NCI-H2171 treated with DMSO at 0.1 percent for 48 hours (cell line): ENCODE data around the gene HOXB2.

Experiments used
- DNase-seq: peaks from one replicate; lab custom pipeline; 2025; lab: John Stamatoyannopoulos, UW

The HOXB2 gene

GRCh38 chr17:48578616-48579470 is 33.9 kb upstream of the HOXB2 start:
- no peak for DNase-seq

DNA sequence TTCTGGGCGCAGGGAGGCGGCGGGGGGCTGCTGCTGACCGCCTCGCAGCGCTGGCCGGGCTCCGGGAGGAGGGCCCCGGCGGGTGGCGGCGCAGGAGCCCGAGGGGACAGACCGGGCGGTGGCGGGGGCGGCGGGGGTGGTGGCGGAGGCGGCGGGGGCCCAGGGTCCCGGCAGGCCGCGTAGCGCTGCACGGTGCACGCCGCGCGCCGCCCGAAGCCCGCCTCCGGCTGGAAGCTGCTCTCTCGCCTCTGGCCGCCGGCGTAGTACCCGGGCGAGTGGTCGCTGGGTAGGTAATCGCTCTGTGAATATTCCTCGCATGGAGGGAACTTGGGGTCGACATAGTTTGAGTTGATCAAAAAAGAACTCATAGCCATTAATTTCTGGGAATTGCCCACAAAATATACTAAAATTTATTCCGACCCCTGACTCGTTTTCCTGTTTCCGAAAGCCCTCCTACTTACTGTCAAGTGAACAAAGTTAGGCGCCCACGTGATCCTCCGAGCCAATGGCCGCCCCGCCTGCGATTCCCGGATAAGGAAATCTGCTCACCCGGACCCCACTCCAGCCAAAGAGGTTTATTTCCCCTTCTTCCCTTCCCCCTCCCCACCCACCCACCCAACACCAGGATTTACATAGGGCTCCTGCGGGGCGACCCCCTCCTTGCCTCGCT is 33.2 kb upstream of the HOXB2 start, which contains the start of gene HOXB4:
Gene HOXB4, minus strand, starts transcription at position 405 of the 670 bp plus-strand sequence. Its CDS starts 31 bp downstream, at position 374.
- DNase-seq, result no peak

DNA sequence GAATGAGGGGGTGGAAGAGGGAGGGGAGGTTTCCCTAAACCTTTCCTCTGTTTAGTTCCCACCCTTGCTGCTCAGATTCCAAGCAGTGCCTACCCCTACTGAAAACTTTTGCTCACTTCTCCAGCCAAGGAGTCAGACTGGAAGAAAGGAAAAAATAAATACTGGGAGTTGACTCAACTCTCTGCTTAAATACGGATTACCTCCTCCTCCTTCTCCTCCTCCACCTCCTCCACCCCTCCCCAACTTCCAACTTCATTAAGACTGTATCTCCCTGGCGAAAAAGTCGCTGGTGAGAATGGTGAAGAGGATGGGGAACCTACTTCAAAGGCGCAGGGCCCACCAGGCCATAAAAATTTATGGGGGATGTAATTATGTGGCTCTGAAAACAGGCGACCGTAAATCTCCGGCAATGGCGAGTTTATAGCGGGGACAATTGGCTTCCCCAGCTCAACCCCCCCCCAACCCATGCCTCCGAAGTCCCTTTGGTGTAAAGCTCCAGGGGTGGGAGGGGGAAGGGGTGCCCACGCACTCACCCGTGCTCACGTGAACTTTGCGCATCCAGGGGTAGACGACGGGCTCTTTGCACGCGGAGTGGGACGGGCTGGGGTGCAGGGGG is 32.5 kb upstream of the HOXB2 start:
- DNase-seq, result no peak

- DNase-seq, result no peak
These were observed 31.8 kb upstream of the HOXB2 start for GRCh38 chr17:48576479-48577309.

DNA sequence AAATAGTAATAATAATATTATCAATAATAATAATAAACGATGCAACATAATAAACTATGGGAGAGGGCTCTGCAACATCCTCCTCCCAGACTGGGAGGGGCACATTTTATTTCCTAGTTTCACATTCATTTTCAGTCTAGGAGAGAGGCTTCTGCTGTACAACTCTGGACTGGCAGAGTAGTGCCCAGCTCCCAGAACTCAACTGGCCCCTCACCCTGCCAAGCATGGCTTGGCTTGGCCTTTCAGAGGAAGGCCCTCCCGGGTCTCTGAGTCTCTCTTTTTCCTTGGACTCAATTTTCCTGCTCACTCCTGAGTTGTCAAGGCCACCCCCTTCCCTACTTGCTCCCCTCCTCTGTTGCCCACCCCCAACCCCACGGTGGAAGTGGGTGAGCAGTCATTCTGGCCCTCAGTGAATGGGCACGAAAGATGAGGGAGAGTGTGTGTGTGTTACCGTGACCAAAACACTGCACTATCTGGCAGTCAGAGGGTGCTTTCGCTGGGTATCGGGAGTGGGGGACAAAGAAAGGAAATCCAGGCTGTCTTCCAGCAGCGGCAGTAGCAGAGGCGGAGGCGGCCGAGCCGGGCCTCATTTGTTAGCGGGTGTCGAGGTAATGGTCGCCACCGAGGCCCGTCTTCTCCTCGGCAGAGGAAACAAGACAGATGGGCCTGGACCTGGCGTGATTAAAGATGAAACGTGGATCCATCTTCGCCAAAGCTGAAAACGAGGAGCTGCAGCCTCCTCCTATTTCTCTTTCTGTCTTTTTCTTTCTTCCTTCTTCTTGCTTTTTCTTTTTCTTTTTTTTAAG is 31.0 kb upstream of the HOXB2 start:
- DNase-seq, result no peak

DNA sequence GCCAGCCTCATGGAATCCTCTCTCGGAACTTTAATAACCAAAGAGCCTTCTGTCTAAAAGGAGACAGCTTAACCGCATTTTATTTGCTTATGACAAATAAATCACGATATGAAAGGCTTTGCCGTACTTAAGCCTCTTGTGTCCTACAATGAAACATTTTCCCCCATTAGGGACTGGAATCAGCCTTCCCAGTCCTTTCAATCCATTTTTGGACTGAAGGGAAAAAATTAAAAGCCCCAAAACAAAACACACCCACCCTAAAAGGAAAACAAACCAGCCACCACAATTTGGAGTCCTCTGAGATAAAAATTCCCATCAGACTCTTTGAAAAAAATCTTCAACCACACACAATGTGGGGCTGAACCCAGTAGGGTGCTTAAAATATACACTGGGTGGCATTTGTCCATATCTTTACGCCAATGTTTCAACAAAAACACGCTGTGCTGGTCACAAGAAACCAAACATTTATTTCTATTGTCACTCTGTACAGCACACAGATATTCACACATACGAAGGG is 30.2 kb upstream of the HOXB2 start:
- no peak for DNase-seq

GRCh38 chr17:48574505-48575065 is 29.7 kb upstream of the HOXB2 start:
- DNase-seq, result no peak

DNA sequence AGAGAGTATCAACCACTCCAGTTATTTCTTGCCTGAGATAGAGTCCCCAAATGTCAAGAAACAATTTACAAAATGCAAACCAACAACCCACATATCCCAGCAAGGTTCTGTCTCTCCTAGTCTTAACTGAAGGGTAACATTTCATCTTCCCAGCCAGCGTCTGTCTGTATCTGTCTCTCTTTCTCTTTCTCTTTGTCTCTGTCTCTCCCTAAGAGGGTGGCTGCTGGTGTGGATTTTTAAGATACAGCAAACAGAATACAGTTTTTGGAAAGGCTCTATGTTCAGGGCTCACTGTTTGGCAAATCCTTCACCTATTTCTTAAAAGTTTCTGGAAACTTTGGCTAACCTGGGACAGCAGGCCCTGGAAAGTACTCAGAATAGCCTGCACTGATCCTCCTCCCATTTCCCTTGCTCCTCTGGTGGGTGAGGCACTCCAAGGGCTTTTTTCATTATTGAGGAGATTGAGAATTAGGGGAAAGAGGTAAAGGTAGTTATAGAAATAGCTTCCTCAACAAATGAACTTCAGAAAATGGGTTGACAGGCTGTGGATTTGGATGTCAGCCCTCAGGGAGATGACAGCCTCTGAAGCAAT is 27.0 kb upstream of the HOXB2 start:
- no peak for DNase-seq

DNA sequence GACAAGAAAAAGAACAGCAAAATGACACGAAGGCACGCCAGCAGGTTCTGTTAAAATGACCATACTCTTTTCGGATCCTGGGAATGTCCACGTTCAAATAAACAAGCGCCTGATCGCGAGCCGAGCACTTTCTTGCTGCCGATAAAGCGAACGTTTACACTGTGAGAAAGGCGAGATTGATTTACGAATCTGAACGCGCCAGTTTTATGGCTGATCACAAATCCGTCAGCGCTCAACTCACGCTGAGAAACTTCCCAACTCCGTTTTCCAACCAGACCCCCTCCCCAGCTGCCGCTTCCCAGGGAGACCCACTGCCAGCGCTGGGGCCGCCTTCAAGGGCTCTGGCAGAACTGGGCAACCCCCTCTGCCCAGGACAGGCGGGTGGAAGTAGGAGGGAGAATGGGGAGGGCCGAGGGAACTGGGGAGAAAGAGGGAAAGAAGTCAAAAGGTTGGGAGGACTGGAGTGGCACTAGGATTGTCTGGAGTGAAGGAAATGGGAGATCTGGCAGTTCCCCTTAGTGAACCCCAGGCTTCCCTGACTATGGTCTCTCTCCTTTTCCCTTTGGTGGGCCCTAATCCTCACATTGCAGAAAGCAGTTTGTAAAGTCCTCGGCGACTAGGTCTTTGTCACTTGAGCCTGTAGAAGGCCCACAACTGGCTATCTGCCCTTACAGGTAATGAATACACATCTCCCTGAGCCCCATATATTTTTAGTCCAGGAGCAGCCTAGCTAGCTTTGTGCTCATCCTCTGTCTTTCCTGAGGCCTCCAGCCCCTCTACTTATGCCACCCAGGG is 26.3 kb upstream of the HOXB2 start:
- DNase-seq, result no peak

DNA sequence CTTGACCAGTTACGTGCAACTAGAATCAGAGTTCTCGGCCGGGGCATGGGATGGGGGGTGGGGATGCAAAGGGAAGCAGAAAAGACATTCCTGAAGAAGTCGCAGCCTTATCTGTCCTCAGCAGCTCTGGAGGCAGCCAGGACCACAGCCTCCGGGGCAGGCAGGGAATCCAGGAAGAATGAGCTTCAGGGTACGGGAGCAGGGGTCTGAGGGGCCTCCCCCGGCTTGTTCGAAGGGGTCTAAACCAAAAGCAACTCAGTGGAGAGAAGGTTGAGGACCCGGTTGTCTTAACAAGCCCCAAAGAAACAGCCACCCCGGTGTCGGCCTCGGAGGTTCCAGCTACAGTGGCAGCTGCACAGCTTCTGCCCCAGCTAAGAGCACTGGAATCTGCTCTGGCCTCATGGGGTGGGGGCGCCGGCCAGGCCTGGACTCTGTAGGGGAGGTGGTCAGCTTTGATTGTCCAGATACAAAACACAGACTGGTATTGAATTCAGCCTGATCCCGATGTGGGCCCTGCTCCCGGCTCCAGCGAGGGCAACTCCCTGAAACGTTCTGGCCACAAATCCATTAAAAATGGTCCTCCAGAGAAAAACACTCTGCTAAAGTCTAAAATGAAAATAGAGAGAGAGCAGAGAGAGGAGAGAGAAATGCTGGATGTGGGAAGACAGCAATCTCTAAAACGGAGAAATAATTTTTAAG is 25.6 kb upstream of the HOXB2 start:
- no peak for DNase-seq

GRCh38 chr17:48569674-48570324 is 24.9 kb upstream of the HOXB2 start:
- DNase-seq, result no peak

GRCh38 chr17:48569240-48569582 is 24.3 kb upstream of the HOXB2 start:
- no peak for DNase-seq

DNA sequence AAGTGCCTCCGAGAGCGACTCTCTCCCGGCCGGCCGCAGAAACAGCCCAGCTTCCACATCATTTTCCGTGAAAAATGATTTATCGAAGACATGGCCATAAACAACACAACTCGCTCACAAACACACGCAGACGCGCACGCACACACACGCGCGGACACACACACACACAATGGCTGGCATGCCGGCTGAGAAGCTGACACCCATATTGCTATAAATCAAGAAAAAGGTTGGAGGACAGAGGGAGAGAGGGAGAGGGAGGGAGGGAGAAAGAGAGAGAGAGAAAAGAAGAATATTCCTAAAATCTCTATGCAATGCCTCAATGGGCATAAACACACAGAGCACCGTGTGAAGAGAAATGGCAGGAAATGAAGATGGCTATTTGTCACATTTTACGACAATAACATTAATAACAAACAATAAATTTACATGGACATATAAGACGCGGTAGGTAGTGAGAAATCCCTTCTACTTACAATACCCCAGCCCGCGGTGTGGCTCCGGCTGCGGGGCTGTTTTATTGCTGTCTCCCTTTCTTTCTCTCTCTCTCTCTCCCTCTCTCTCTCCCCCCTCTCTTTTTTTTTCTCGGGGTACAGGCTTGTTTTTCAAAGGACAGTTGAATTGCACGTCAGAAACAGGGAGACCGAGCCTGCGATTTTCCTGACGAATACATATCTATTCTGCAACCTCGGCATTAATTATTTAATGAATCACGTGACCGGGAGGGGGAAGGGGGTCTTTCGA is 23.8 kb upstream of the HOXB2 start:
- DNase-seq, result no peak

DNA sequence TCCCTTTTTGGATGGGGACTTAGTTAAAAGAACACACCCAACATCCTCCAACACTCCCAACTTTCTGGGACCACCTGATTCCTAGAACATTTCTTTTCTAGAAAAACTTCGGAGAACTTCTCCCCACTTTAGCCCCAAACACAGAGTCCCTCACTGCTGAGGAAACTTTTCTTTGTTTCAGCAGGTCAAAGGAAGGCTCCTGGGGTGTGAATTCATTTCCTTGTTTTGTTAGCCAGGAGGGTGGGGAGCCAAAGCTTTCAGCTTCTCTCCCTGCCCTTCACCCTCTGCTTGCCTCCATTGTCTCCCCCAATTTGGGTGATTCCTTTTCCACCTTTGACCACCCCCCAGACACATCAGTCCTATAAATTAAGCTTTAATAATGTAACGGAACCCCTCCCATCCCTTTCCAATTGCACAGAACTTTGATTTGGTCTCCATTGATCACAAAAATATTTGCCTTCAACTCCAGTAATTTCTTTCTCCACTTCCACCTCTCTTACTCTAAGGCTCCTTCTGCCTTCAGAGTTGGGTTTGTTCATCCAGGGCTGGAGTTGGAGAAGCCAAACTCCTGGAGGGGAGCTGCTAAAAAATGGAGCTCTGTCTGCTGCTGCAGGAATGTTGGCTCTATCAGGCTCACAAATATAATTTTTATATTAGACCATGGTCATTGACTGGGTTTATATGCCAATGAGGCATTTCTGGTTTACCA is 22.9 kb upstream of the HOXB2 start:
- DNase-seq, result no peak

- no peak for DNase-seq
These were observed 22.3 kb upstream of the HOXB2 start for GRCh38 chr17:48567209-48567608.

GRCh38 chr17:48566717-48567116 is 21.8 kb upstream of the HOXB2 start:
- no peak for DNase-seq
